HG03571 (cell line): Measurements from ENCODE around the gene CSMD2.

ENCODE experiments used
- ATAC-seq: cut with Tn5 transposase; IDR thresholded peaks from one replicate; pipeline ENCODE4 v1.9.1; 2021; ENCODE audit not compliant: unreplicated experiment

CSMD2 gene

GRCh38 chr1:34156739-34157138, 8.3 kb downstream of the CSMD2 start:
- ATAC-seq: no peak

- no peak for ATAC-seq
These were observed 9.2 kb downstream of the CSMD2 start for GRCh38 chr1:34155860-34156259.

- ATAC-seq: no peak
These were observed 11.8 kb downstream of the CSMD2 start for GRCh38 chr1:34153246-34153645.

- no peak for ATAC-seq
These were observed 15.5 kb downstream of the CSMD2 start for GRCh38 chr1:34149501-34149900.

GRCh38 chr1:34147301-34147700, 17.7 kb downstream of the CSMD2 start:
- ATAC-seq: no peak

- no peak for ATAC-seq
These were observed 20.3 kb downstream of the CSMD2 start for GRCh38 chr1:34144766-34145165.

- no peak for ATAC-seq
These were observed 21.1 kb downstream of the CSMD2 start for GRCh38 chr1:34143975-34144374.

- no peak for ATAC-seq
These were observed 24.9 kb downstream of the CSMD2 start for GRCh38 chr1:34140011-34140676.

GRCh38 chr1:34137411-34137810, 27.6 kb downstream of the CSMD2 start:
- ATAC-seq: no peak

GRCh38 chr1:34132161-34132420, 32.9 kb downstream of the CSMD2 start:
- no peak for ATAC-seq

- no peak for ATAC-seq
These were observed 33.5 kb downstream of the CSMD2 start for GRCh38 chr1:34131396-34132160.

- no peak for ATAC-seq
These were observed 34.7 kb downstream of the CSMD2 start for GRCh38 chr1:34130306-34130705.

- no peak for ATAC-seq
These were observed 35.4 kb downstream of the CSMD2 start for GRCh38 chr1:34129630-34130029.

- no peak for ATAC-seq
These were observed 36.7 kb downstream of the CSMD2 start for GRCh38 chr1:34128186-34128889.

- ATAC-seq: no peak
These were observed 37.7 kb downstream of the CSMD2 start for GRCh38 chr1:34127006-34128000.

GRCh38 chr1:34126486-34126885, 38.5 kb downstream of the CSMD2 start:
- no peak for ATAC-seq

GRCh38 chr1:34125721-34126380, 39.2 kb downstream of the CSMD2 start:
- no peak for ATAC-seq

- no peak for ATAC-seq
These were observed 42.7 kb downstream of the CSMD2 start for GRCh38 chr1:34122080-34122932.

- ATAC-seq: no peak
These were observed 49.8 kb downstream of the CSMD2 start for GRCh38 chr1:34115233-34115632.

- ATAC-seq: no peak
These were observed 51.1 kb downstream of the CSMD2 start for GRCh38 chr1:34113887-34114286.
